Medulla oblongata (tissue), 1 donor: Measurements from ENCODE around the gene FCGR3A.

Experiments used
- DNase-seq: peaks from one replicate; pipeline ENCODE4 v3.0.0-alpha.2; 2015; ENCODE audit errors: extremely low spot score

FCGR3A gene

DNA sequence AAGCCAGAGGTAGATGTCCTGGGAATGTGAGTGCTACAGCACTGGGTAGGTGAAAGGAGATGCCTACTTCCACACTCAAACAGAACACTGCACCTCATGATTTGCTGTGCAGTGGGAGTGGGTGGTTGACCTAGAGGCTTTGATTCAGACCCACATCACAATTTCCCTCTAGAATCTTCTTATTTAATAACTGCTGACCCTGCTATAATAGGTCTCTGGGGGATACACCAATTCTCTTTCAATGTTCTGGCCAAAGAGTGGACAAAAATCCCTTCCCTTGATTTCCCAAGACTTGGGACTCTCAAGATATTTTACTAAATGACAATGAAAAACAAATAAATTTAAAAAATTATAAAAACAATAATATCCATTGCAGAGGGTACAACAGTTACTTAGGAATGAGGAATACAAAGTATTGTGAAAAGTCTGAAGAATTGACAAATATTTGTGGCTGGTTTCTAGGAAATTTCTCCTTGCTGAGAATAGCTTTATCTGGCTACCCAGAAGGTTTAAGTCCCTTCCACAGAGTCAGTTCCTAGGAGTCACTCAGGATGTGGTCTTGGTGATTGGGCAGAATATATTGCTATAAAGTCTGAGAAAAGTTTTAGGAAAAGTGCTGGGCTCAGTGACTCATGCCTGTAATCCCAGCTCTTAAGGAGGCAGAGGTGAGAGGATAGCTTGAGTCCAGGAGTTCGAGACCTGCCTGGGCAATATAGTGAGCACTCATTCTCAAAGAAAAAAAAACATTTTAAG is 46.8 kb downstream of the FCGR3A start:
- DNase-seq = no peak

DNA sequence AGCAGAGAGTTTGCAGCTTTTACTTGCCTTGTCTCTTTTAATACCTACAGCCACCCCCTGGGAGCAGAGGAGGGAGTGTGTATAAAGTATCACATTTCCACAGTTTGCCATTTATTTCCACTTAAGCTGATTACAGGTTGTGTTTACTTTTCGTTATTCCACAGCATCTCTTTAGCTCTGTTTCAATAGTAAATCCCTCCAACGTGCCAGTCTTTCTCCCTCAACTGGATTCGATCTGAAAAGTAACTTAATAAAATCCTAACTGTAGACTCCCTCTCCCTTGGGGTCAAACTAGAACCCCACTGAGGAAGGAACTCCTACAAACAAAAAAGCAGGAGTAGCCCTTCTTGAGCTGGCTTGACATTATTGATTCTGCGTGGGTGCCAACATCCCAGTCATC is 47.4 kb downstream of the FCGR3A start:
- DNase-seq = no peak

DNA sequence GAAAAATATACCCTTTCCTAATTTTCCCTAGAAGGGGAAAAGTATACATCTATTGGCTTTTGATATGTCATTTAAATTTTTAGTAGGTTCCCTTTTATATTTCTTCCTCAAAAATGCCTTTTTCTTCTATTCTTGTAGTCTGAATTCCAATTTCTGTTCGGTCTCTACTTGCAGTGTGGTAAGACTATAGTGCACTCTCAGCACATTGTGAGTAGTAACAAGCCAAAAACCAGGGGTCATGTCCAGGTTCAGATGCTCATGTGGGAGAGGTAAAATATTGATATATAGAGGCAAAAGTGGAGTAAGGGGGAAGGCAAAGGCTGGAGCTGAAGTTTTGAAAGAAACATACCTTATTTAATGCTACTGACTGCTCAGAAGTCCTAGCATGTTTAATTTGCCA is 48.4 kb downstream of the FCGR3A start:
- DNase-seq = no peak

DNA sequence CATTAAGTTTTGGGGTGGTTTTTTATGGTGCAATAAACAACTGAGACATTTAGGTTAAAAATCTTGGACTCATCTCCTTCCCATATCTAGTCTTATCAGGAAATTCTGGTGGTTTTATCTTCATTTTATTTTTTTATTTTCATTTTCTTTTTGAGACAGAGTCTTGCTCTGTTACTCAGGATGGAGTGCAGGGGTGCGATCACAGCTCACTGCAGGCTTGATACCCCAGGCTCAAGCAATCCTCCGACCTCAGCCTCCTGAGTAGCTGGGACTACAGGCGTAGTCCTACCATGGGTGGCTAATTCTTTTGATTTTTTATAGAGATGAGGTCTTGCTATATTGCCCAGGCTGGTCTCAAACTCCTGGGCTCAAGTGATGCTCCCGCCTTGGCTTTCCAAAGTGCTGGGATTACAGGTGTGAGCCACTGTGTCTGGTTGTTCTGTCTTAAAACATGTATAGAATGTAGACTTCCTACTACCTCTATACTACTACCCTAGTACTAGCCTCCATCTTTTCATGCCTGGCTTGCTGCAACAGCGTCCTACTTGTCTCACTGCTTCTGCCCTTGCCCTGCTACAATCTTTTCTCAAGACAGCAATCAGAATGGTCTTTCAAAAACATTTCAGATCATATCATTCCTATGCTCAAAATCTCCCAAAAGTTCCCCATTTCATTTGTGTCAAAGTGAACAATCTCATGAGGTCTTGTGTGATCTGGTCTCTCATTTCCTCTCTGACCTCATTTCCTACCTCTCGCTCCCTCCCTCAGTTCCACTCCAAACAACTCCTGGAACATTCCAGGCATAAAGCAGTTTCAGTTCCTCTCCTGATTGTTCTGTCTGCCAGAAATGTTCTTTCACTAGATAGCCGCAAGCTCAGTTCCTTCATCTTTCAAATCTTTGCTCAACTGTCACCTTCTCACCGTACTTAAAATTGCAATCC is 50.2 kb downstream of the FCGR3A start:
- peak; percentile 88 for DNase-seq

DNA sequence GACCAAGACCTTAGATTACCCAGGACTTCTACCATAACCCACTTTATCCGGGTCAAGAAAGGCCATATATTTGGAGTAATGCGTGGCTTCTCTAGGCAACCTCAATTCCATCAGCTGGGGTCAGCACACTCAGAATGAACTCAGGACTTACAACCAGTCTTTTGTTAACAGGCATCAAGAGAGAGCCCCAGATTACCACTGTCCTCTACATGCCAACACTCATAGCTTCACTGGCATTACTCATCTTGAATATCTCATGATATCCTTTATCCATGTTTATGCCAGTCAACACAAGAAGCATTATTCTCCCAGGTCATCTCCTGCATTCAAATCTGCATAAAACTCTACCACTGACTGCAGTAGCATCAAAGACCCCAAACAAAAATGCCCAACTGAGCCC is 51.0 kb downstream of the FCGR3A start:
- no peak for DNase-seq

DNA sequence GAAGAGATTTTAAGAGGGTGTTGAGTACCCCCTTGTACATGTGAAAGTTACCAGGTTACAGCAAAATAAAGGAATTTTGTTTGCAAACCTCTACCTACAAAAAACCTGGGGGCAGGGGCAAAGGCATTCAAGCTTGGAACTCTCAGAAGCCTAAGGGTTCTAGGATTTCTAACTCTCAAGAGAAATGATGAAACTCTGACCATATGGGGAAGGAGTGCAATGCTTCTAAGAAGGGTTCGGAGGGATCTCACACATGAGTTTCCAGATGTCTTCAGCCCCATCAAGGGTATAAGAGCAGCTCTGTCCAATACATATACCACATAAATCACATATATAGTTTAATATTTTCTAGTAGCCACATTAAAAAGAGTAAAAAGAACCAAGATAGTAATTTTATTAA is 51.7 kb downstream of the FCGR3A start:
- no peak for DNase-seq

DNA sequence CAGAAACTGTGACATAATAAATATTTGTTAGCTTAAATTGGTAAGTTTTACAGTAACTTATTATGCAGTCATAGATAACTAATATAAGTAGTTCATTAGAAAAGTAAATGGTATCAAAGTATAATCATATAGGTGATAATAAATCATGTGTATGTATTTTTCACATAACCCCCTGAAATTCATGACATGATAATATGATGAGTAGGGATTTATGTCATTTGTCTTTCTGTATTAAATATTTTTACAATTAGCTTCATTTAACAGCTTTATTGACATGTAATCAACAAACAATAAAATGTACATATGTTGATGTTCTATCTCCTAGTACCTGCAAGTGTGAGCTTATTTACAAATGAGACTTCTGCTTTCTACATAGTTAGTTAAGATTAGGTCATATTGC is 54.1 kb downstream of the FCGR3A start:
- DNase-seq = no peak

DNA sequence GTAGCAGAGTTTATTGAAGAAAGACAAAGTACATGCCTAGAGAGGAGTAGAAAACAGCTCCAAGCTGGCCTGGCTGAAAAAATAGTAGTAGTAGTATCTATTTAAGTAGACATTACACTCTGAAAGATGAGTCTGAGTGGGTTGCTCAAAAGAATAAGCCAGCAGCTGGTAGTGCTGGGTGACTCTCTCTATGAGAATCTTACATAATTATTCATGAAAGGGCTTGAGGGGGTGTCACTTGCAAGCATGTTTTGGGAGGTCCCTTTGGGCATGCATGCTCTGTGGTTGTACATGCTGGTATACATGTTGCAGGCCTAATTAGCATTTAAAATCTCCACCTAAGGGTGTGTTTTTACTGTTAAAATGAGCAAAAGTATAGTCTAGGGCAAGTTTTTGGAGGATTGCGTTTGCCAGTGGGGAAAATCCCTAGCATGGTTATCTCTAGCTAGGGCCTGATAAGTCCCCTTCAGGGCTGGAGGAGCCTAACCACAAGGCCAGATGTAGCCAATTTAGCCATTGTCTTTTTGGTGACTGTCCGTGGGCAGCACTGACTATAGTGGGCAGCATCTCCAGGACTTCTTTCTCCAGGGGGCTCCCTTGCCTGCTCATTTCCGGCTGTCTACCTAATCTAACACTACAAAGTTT is 55.4 kb downstream of the FCGR3A start:
- no peak for DNase-seq

DNA sequence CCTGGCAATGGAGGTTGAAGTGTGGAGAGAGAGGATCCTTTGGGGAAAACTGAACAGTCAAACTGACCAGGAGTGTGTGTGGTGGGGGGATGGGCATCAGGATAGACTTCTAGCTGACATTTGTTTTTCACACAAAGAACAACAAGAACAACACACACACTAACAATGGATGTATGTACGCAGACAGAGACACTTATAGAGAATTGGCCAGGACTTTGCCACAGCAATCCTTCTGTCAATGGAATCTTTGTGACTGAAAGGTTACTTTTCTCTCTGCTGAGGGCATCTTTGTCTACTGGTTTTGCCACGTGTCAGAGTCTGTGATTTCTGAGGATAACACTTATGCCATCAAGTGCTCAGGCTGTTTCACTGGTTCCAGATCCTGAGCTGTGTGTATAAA is 56.8 kb downstream of the FCGR3A start:
- DNase-seq = peak; percentile 85
